ENCODE results near the gene MRPS34. TPM values are rescaled to one million over a fixed set of nuclear protein-coding genes. Genes with fewer than 3 reads are reported as not detected.

Gene MRPS34
- total RNA-seq, 1 donor from 2014 or later = 184 TPM

DNA sequence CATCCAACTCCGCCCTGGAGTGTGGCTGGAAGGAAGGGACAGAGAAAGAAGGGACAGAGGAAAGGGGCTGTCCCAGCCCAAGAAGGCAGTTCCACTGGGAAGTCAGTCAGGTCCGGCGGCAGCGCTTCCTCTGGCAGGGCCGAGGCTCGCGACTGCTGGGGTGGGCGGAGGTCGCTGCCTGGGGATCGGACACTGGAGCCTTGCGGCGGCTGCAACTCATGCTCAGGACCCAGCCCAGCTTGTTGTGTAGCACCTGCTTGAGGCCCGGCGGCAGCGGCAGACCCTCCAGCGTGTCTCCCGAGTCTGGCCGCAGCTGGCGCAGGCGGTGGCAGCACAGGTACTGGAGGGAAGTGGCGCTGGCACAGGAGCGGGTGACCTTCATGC lies 4.0 kb upstream of the MRPS34 start:
- peaks cover 8% of the 10 kb centered on the region for H3K36me3 Mint-ChIP-seq (ENCODE audit: low read depth)

GRCh38 chr16:1776672-1776955 lies 3.7 kb upstream of the MRPS34 start:
- DNase-seq (ENCODE audit: low spot score) = no peak
- Mint-ChIP-seq H3K27me3 (ENCODE audit: low read depth) (no peaks in the 10 kb centered on the region), H3K9me3 (no peaks in the 10 kb centered on the region), H3K4me1 (ENCODE audit: low read depth) (peaks cover 11% of the 10 kb centered on the region), H3K36me3 (ENCODE audit: low read depth) (peaks cover 11% of the 10 kb centered on the region), H3K27ac (no peak overlapping the region), H3K4me3 (ENCODE audit: low read depth) (no peak overlapping the region)
- intact Hi-C loops (cut with micrococcal nuclease) = loop anchor here (10.0 kb wide), 1 partner anchor 472 kb away; the partner anchor contains the start of gene UBE2I

More for the DNA sequence above, 4.0 kb upstream of the MRPS34 start:
- H3K27me3 Mint-ChIP-seq (ENCODE audit: low read depth) = no peaks in the 10 kb centered on the region
- H3K9me3 Mint-ChIP-seq = no peaks in the 10 kb centered on the region
- no peak overlapping the region for H3K4me3 Mint-ChIP-seq (ENCODE audit: low read depth)
- DNase-seq (ENCODE audit: low spot score) = no peak
- H3K4me1 Mint-ChIP-seq (ENCODE audit: low read depth) = peaks cover 14% of the 10 kb centered on the region
- intact Hi-C loops (cut with micrococcal nuclease) = loop anchor here (10.0 kb wide), 1 partner anchor 472 kb away; the partner anchor contains the start of gene UBE2I
- H3K27ac Mint-ChIP-seq = no peak overlapping the region

DNA sequence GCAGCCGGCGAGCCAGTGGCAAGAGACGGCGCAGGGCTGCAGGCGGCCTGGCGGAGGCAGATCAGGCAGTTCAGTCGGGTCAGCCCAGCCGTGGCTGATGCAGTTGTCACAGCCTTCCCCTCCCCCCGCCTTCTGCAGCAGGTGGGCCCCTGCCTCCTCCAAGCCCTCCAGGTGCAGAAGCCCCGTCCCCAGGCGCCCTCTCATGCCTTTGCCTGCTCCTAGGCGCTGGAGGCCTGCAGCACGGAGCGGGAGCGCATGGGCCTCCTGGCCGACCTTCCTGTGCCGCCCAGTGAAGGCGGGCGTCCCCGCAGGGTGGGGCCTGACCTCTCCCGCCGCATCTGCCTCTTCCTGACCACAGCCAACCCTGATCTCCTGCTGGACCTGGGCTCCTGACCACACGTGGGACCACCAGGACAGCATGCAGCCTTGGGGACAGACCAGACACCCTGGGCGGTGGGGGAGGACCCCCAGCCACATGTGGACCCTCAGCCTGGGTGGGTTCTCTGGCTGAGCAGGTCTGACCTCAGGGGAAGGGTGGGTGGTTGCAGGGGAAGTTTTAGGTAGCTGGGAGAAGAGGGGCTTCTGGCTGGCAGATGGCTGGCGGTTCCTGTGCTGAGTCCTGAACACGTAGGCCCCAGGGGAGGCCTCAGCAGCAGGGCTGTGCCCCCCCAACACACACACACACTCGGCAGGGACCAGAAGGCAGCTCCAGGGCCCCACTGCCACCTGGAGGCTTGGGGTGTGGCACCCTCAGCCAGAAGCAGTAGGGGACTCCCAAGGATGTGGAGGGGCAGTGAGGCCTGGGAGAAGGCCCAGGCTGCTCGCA lies 3.1 kb upstream of the MRPS34 start:
- intact Hi-C loops (cut with micrococcal nuclease) = loop anchor here (10.0 kb wide), 1 partner anchor 471 kb away; the partner anchor contains the start of gene UBE2I
- Mint-ChIP-seq H3K9me3 (no peaks in the 10 kb centered on the region), H3K27me3 (ENCODE audit: low read depth) (no peaks in the 10 kb centered on the region), H3K4me1 (ENCODE audit: low read depth) (peaks cover 6% of the 10 kb centered on the region), H3K4me3 (ENCODE audit: low read depth) (no peak overlapping the region), H3K27ac (no peak overlapping the region), H3K36me3 (ENCODE audit: low read depth) (peaks cover 11% of the 10 kb centered on the region)
- DNase-seq (ENCODE audit: low spot score) = no peak

DNA sequence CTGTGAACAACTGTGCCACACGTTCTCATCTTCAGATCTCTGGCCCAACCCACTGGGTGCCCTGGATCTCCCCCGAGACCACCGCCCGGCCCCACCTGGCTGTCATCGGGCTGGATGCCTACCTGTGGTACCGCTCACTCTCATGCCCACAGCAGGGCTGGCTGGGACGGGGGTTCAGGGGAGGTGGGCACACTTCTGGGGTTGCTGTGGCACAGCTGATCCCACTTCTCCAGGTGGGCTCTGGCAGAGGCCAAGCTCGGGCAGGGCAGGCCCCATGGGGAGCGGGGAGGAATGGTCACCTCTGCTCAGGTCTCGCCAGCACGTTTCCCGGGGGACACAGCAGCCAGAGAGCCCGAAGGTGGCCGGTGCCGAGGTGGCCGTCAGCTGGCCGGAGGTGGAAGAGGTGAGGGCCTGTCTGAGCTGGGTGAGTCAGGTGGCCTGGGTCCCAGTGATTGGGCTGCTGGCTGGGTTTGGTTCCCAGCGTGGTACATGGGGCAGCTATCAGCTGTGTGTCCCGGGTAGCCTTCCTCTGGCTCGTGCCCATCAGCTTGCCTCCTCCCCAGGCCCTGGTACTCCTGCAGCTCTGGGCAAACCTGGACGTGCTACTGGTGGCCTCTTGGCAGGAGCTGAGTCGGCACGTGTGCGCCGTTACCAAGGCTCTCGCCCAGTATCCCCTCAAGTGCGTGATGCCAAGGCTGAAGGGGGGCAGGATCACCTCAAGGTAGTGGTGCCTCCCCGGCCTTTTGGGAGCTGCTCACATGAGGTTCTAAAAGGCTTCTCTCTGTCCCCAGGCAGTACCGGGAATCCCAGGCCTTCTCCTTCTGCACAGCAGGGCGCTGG lies 2.3 kb upstream of the MRPS34 start:
- Mint-ChIP-seq H3K4me3 (ENCODE audit: low read depth) (peak overlapping the region; percentile 49), H3K9me3 (no peaks in the 10 kb centered on the region), H3K36me3 (ENCODE audit: low read depth) (peaks cover 12% of the 10 kb centered on the region), H3K27me3 (ENCODE audit: low read depth) (no peaks in the 10 kb centered on the region), H3K27ac (no peak overlapping the region), H3K4me1 (ENCODE audit: low read depth) (peaks cover 8% of the 10 kb centered on the region)
- intact Hi-C loops (cut with micrococcal nuclease) = loop anchor here (10.0 kb wide), 1 partner anchor 470 kb away; the partner anchor contains the start of gene UBE2I
- no peak for DNase-seq (ENCODE audit: low spot score)

GRCh38 chr16:1774448-1774780 lies 1.5 kb upstream of the MRPS34 start:
- H3K36me3 Mint-ChIP-seq (ENCODE audit: low read depth) = peaks cover 20% of the 10 kb centered on the region
- no peaks in the 10 kb centered on the region for H3K27me3 Mint-ChIP-seq (ENCODE audit: low read depth)
- H3K4me1 Mint-ChIP-seq (ENCODE audit: low read depth) = peaks cover 10% of the 10 kb centered on the region
- peak overlapping the region; percentile 77 for H3K4me3 Mint-ChIP-seq (ENCODE audit: low read depth)
- intact Hi-C loops (cut with micrococcal nuclease) = loop anchor here (5.0 to 10.0 kb wide), 2 partner anchors 162 to 470 kb away; partner anchors contain the start of genes CRAMP1, IFT140 and UBE2I
- no peak overlapping the region for H3K27ac Mint-ChIP-seq
- H3K9me3 Mint-ChIP-seq = no peaks in the 10 kb centered on the region
- DNase-seq (ENCODE audit: low spot score) = no peak

DNA sequence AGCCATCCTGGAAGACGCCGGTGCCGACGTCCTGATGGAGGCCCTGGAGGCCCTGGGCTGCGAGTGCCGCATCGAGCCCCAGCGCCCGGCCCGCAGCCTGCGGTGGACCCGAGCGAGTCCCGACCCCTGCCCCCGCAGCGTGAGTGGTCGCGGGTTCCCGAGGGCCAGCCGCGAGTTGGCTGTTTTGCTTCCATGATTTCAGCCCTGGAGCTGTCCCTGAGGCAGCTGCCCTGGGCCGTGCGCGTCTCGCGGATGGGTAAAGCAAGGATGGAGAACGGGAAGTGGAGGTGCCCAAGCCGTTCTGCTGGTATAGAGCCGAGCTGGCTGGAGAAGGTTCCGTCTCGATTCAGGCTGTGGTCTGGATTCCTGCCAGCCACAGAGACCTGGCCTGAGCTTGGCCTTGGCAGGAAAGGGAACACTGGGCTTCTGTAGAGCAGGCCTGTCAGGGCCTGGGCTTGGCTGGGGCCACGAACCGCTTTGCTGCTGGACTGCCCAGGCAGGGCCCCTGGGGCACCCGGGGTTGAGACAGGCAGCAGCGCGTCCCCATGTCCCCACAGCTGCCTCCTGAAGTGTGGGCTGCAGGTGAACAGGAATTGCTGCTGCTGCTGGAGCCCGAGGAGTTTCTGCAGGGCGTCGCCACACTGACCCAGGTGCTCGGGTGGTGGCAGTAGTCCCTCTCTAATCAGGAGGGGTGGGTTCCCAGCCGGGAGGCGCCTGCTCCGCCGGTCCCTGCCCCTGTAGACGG lies 941 bp upstream of the MRPS34 start:
- intact Hi-C loops (cut with micrococcal nuclease) = loop anchor here (1.0 to 10.0 kb wide), 4 partner anchors 8 to 469 kb away; partner anchors contain the start of genes CRAMP1, FAHD1, HAGH and IFT140
- no peaks in the 10 kb centered on the region for H3K9me3 Mint-ChIP-seq
- H3K36me3 Mint-ChIP-seq (ENCODE audit: low read depth) = peaks cover 23% of the 10 kb centered on the region
- no peaks in the 10 kb centered on the region for H3K27me3 Mint-ChIP-seq (ENCODE audit: low read depth)
- peak overlapping the region; percentile 77 for H3K4me3 Mint-ChIP-seq (ENCODE audit: low read depth)
- DNase-seq (ENCODE audit: low spot score) = no peak
- H3K27ac Mint-ChIP-seq = peak overlapping the region; percentile 38
- H3K4me1 Mint-ChIP-seq (ENCODE audit: low read depth) = peaks cover 10% of the 10 kb centered on the region

DNA sequence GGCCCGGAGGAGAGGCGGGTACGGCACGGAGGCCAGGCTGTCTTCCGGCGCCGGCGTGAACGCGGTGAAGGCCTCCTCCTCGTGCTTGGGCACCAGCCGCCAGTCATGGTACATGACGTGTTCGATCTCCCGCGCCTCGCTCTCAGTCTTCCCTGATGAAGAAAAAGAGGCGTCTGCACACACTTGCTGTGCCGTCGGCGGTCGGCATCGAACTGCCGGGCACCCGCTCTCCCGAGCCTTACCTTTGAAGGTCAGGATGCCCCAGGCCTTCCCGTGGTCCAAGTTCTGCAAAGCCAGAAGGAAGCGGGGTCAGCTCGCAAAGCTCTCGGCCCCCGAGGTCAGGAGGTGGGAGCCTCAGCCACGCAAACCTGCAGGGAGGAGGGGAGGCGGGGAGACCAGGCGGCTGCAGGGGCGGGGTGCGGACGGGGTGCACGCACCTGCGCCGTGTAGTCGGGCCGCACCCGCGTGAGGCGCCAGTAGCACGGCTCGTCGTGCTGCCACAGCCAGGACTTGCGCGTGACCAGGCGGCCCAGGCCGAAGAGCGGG lies 499 bp downstream of the MRPS34 start, which contains the start of gene EME2:
EME2 (plus strand) TSS at position 449 of the 546 bp plus-strand sequence. CDS start 418 bp downstream, outside the sequence.
- H3K9me3 Mint-ChIP-seq = no peaks in the 10 kb centered on the region
- intact Hi-C loops (cut with micrococcal nuclease) = loop anchor here (2.0 to 10.0 kb wide), 3 partner anchors 54 to 468 kb away; partner anchors contain the start of genes CRAMP1, FAHD1, HAGH and IFT140
- H3K27me3 Mint-ChIP-seq (ENCODE audit: low read depth) = no peaks in the 10 kb centered on the region
- H3K4me3 Mint-ChIP-seq (ENCODE audit: low read depth) = peak within 1 kb of the TSS; percentile 96
- DNase-seq (ENCODE audit: low spot score) = peak; percentile 55
- H3K36me3 Mint-ChIP-seq (ENCODE audit: low read depth) = peaks cover 33% of the 10 kb centered on the region
- H3K27ac Mint-ChIP-seq = peak within 1 kb of the TSS; percentile 96
- peaks cover 10% of the 10 kb centered on the region for H3K4me1 Mint-ChIP-seq (ENCODE audit: low read depth)

- Mint-ChIP-seq H3K27ac (peak overlapping the region; percentile 96), H3K4me3 (ENCODE audit: low read depth) (peak overlapping the region; percentile 96), H3K4me1 (ENCODE audit: low read depth) (peaks cover 10% of the 10 kb centered on the region), H3K27me3 (ENCODE audit: low read depth) (no peaks in the 10 kb centered on the region), H3K9me3 (no peaks in the 10 kb centered on the region), H3K36me3 (ENCODE audit: low read depth) (peaks cover 33% of the 10 kb centered on the region)
- DNase-seq (ENCODE audit: low spot score) = no peak
- intact Hi-C loops (cut with micrococcal nuclease) = loop anchor here (2.0 to 10.0 kb wide), 3 partner anchors 55 to 467 kb away; partner anchors contain the start of genes CRAMP1, FAHD1, HAGH and IFT140
These were observed 1.0 kb downstream of the MRPS34 start for GRCh38 chr16:1771864-1772361.

- no peaks in the 10 kb centered on the region for H3K27me3 Mint-ChIP-seq (ENCODE audit: low read depth)
- intact Hi-C loops (cut with micrococcal nuclease) = loop anchor here (5.0 to 10.0 kb wide), 2 partner anchors 159 to 467 kb away; partner anchors contain the start of genes CRAMP1, IFT140 and UBE2I
- peaks cover 10% of the 10 kb centered on the region for H3K4me1 Mint-ChIP-seq (ENCODE audit: low read depth)
- DNase-seq (ENCODE audit: low spot score) = peak; percentile 74
- H3K27ac Mint-ChIP-seq = peak within 1 kb of the TSS; percentile 96
- peak within 1 kb of the TSS; percentile 96 for H3K4me3 Mint-ChIP-seq (ENCODE audit: low read depth)
- no peaks in the 10 kb centered on the region for H3K9me3 Mint-ChIP-seq
- H3K36me3 Mint-ChIP-seq (ENCODE audit: low read depth) = peaks cover 33% of the 10 kb centered on the region
These were observed 1.6 kb downstream of the MRPS34 start, which contains the start of gene NME3 for GRCh38 chr16:1771188-1771863. NME3 (minus strand) TSS chr16:1771543; CDS start chr16:1771534, 9 bp downstream.

DNA sequence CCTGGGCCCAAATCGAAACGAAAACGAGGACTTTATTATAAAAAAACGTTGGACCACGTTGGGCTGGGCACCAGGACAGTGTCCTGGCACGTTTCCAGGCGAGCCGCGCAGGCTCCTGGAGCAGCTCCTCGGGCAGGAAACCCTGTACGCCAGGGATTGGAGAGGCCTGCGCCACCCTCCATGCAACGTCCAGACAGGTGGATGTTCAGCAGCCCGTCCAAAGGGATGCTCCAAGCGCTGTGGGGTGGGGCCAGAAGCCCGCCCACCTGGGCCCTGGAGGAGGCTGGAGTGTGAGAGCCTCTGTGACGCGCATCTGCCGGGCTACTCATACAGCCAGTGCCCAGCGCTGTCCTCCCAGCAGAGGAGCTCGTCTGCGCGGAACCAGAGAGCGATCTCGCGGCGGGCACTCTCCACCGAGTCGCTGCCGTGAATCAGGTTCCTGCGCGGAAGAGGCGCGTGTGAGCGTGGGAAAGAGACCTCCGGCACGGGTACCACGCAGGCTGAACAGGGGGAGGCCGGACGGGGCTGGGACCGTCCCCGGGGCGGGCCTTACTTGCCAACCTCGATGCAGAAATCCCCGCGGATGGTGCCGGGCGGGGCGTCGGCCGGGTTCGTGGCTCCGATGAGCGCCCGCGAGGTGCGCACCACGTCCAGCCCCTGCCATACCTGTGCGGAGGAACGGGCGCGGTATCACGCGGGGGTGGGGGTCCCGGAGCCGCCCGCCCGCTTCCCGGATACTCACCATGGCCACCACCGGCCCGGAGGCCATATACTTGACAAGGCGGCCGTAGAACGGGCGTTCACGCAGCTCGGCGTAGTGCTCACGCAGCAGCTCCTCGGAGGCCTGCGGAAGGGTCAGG lies 2.4 kb downstream of the MRPS34 start:
- peak overlapping the region; percentile 78 for H3K4me3 Mint-ChIP-seq (ENCODE audit: low read depth)
- DNase-seq (ENCODE audit: low spot score) = no peak
- peak overlapping the region; percentile 46 for H3K27ac Mint-ChIP-seq
- no peaks in the 10 kb centered on the region for H3K27me3 Mint-ChIP-seq (ENCODE audit: low read depth)
- intact Hi-C loops (cut with micrococcal nuclease) = loop anchor here (5.0 to 10.0 kb wide), 2 partner anchors 158 to 466 kb away; partner anchors contain the start of genes CRAMP1, IFT140 and UBE2I
- no peaks in the 10 kb centered on the region for H3K9me3 Mint-ChIP-seq
- H3K4me1 Mint-ChIP-seq (ENCODE audit: low read depth) = peaks cover 10% of the 10 kb centered on the region
- peaks cover 33% of the 10 kb centered on the region for H3K36me3 Mint-ChIP-seq (ENCODE audit: low read depth)

Measured in activated T-helper 2 cell treated with anti-CD3 and anti-CD28 coated beads, Interferon-gamma antibody, Interleukin-2, Interleukin-4, amounts not matched to agents 10 μg/mL and 5 μg/mL and 100 μg/mL, durations not matched to agents 14 hours and 24 hours and 36 hours (primary cell).